HepG2 (cell line): ENCODE measurements around the gene GPR156. TPM values are rescaled to one million over a fixed set of nuclear protein-coding genes. Genes with fewer than 3 reads are reported as not detected.

Experiments used
- ATAC-seq: fragments of 200-7000 bp; cut with Tn5 transposase; 3 replicates; pipeline ENCODE4 v1.9.1; 2020; ENCODE audit warnings: mild to moderate bottlenecking, moderate library complexity
- BruUV-seq: library from RNA; stranded (reverse); fragments of 400-500 nt; replicated peaks from 2 replicates; lab custom pipeline; 2021; lab: Mats Ljungman, UMichigan
- CTCF ChIA-PET: fragments of 300-600 bp; formaldehyde crosslinking; extraction: SDS; loops from one replicate; lab custom pipeline; 2021; ENCODE audit warnings: low total read pairs, inconsistent platforms, low intra/inter-chr PET ratio; lab: Yijun Ruan, JAX
- POLR2A ChIA-PET: fragments of 350-600 bp; sonication (Branson Sonifier 250); formaldehyde crosslinking; loops from one replicate; lab custom pipeline; 2020; ENCODE audit warnings: antibody characterized with exemption, inconsistent platforms; lab: Yijun Ruan, JAX
- DNase-seq: peaks from one replicate; pipeline ENCODE4 v3.0.0-alpha.2; 2015; ENCODE audit warnings: low spot score
- FAIRE-seq: peaks from 3 replicates; lab custom pipeline; 2011; peaks lifted over from hg19 to GRCh38; lab: Jason Lieb, UNC
- H2AFZ ChIP-seq: one replicate; pipeline ENCODE4 v1.6.1; 2011; ENCODE audit warnings: low read length, inconsistent platforms
- H3K27ac ChIP-seq: fragments of 300-600 bp; 3 replicates; pipeline ENCODE4 v1.8.0; 2011; ENCODE audit warnings: mixed run types, mild to moderate bottlenecking, mixed read lengths, low read length, inconsistent platforms; ENCODE audit not compliant: insufficient read depth; ENCODE audit errors: extremely low read length
- H3K27me3 ChIP-seq, 2 experiments: fragments of 200-600 bp in 1 of 2; 2 replicates in 1 of 2; 3 replicates in 1 of 2; pipeline versions ENCODE4 v1.6.0 to v1.8.0; 2011; ENCODE audit warnings: low read length in 2 of 2, mild to moderate bottlenecking in 2 of 2, moderate library complexity in 2 of 2, inconsistent platforms in 1 of 2; ENCODE audit not compliant: insufficient read depth in 2 of 2, control insufficient read depth in 1 of 2
- H3K36me3 ChIP-seq, 2 experiments: fragments of 200-600 bp in 1 of 2; replicated peaks in 1 of 2; 2 replicates in 1 of 2; 3 replicates in 1 of 2; pipeline versions ENCODE4 v1.5.1 to v1.8.0; 2011; ENCODE audit warnings: low read length in 2 of 2, inconsistent platforms in 1 of 2; ENCODE audit not compliant: insufficient read depth in 2 of 2, control insufficient read depth in 1 of 2
- H3K4me1 ChIP-seq: 2 replicates; pipeline ENCODE4 v1.5.1; 2012; ENCODE audit warnings: low read length, inconsistent platforms; ENCODE audit not compliant: insufficient read depth
- H3K4me2 ChIP-seq: 2 replicates; pipeline ENCODE4 v1.6.0; 2011; ENCODE audit warnings: low read depth, low read length, inconsistent platforms
- H3K4me3 ChIP-seq, 3 experiments: fragments of 200-600 bp in 1 of 3; sonication (generic), shearing (Covaris generic) in 1 of 3; replicated peaks in 1 of 3; 2 replicates each; pipeline ENCODE4 v1.5.1; 2011 to 2016; ENCODE audit warnings: low read length in 3 of 3, inconsistent platforms in 2 of 3, low read depth in 2 of 3, mild to moderate bottlenecking in 2 of 3, control low read depth in 1 of 3, mixed read lengths in 1 of 3; ENCODE audit not compliant: insufficient read depth in 1 of 3
- H3K79me2 ChIP-seq: one replicate; pipeline ENCODE4 v1.6.1; 2011; ENCODE audit warnings: low read length, inconsistent platforms; ENCODE audit not compliant: insufficient read depth
- H3K9ac ChIP-seq: 2 replicates; pipeline ENCODE4 v1.6.0; 2011; ENCODE audit warnings: mild to moderate bottlenecking, low read depth, low read length, inconsistent platforms; ENCODE audit not compliant: insufficient read depth
- H3K9me3 ChIP-seq: 2 replicates; pipeline ENCODE4 v1.5.1; 2012; ENCODE audit warnings: mild to moderate bottlenecking, low read length
- H4K20me1 ChIP-seq: 2 replicates; pipeline ENCODE4 v1.6.0; 2011; ENCODE audit warnings: inconsistent platforms, mild to moderate bottlenecking, low read length, moderate library complexity; ENCODE audit not compliant: insufficient read depth
- FOXK1 ChIP-seq: sonication (generic); formaldehyde crosslinking; IDR thresholded peaks from 2 replicates; pipeline ENCODE4 v1.4.0; 2020; ENCODE audit warnings: low read depth, missing genetic modification reagents, borderline replicate concordance
- GABPA ChIP-seq, 2 experiments: IDR thresholded peaks; 2 replicates each; pipeline ENCODE4 v1.6.1; 2011 to 2016; ENCODE audit warnings: low read depth in 2 of 2, low read length in 1 of 2, missing biosample characterization in 1 of 2, missing genetic modification characterization in 1 of 2
- JUND ChIP-seq: sonication (generic); formaldehyde crosslinking; IDR thresholded peaks from 2 replicates; pipeline ENCODE4 v1.8.0; 2022; ENCODE audit warnings: mild to moderate bottlenecking, missing genetic modification reagents
- KAT7 ChIP-seq: IDR thresholded peaks from 2 replicates; pipeline ENCODE4 v1.6.1; 2018; ENCODE audit warnings: borderline replicate concordance, missing compliant biosample characterization
- NR2F1 ChIP-seq, 2 experiments: fragments of 450-650 bp in 1 of 2; formaldehyde crosslinking in 1 of 2; IDR thresholded peaks; 2 replicates each; pipeline versions ENCODE4 v1.5.0 to v1.6.1; 2016 to 2020; ENCODE audit warnings: mild to moderate bottlenecking in 1 of 2, missing compliant biosample characterization in 1 of 2, missing genetic modification reagents in 1 of 2, moderate library complexity in 1 of 2
- PLRG1 ChIP-seq: fragments of 450-650 bp; conservative IDR thresholded peaks from 2 replicates; pipeline ENCODE4 v1.6.1; 2016
- RBM39 ChIP-seq: fragments of 200-400 bp; formaldehyde crosslinking; IDR thresholded peaks from one replicate; pipeline ENCODE4 v1.6.1; 2018; ENCODE audit warnings: antibody characterized with exemption, mild to moderate bottlenecking, low read depth, low read length; ENCODE audit not compliant: poor library complexity, severe bottlenecking
- SNAI1 ChIP-seq: sonication (generic); formaldehyde crosslinking; IDR thresholded peaks from 2 replicates; pipeline ENCODE4 v1.5.0; 2020; ENCODE audit warnings: mild to moderate bottlenecking, missing genetic modification reagents, borderline replicate concordance
- THYN1 ChIP-seq: sonication (generic); formaldehyde crosslinking; IDR thresholded peaks from 2 replicates; pipeline ENCODE4 v1.8.1; 2023; ENCODE audit warnings: low read depth, mild to moderate bottlenecking, moderate library complexity, missing genetic modification reagents, borderline replicate concordance
- U2AF2 ChIP-seq: fragments of 200-400 bp; formaldehyde crosslinking; IDR thresholded peaks from 2 replicates; pipeline ENCODE4 v1.6.1; 2017; ENCODE audit warnings: low read depth, mild to moderate bottlenecking, low read length
- XBP1 ChIP-seq: sonication (generic); formaldehyde crosslinking; IDR thresholded peaks from 2 replicates; pipeline ENCODE4 v1.5.0; 2020; ENCODE audit warnings: missing genetic modification reagents
- YY1 ChIP-seq: IDR thresholded peaks from 2 replicates; pipeline ENCODE4 v1.6.1; 2011; ENCODE audit warnings: low read length, low read depth, moderate library complexity, mild to moderate bottlenecking; ENCODE audit not compliant: insufficient read depth, insufficient replicate concordance
- ZNF557 ChIP-seq: sonication (generic); formaldehyde crosslinking; IDR thresholded peaks from 2 replicates; pipeline ENCODE4 v1.4.0; 2020; ENCODE audit warnings: missing genetic modification reagents
- WGBS: methylation state at CpG from one replicate; pipeline ENCODE4 v1.1.6; 2017; ENCODE audit warnings: low lambda C conversion rate; 5-methylcytosine and 5-hydroxymethylcytosine counted together
- in situ Hi-C: cut with HindIII; loops from 2 replicates; pipeline ENCODE4 v1.10.0; 2017; ENCODE audit warnings: low pct_unique_long_range_greater_than_20kb; ENCODE audit not compliant: extremely low pct_ligation_motif_present
- intact Hi-C: fragments of 100-400 bp; cut with micrococcal nuclease; formaldehyde crosslinking; loops from one replicate; pipeline ENCODE4 v1.10.0; 2022; ENCODE audit not compliant: unreplicated experiment
- polyA plus RNA-seq, 8 experiments: library from polyadenylated mRNA; depleted of rRNA in 3 of 8; stranded (reverse) in 7 of 8; unstranded in 1 of 8; fragments of >200 nt; fragmentation: Illumina TruSeq in 4 of 8; extraction: Trizol in 4 of 8; gene quantifications; 2 replicates each; pipeline versions ENCODE4 v1.2.1 to v1.2.3, GENCODE V29; 2011 to 2016; ENCODE audit warnings: low read depth in 4 of 8, missing spikeins in 1 of 8, mixed read lengths in 1 of 8; ENCODE audit not compliant: insufficient read depth in 1 of 8
- total RNA-seq, 5 experiments: library from RNA; depleted of rRNA; stranded (reverse); fragments of >200 nt; fragmentation: Illumina TruSeq; extraction: Trizol; gene quantifications; 2 replicates each; pipeline ENCODE4 v1.2.3, GENCODE V29; 2016; ENCODE audit warnings: low read depth in 1 of 5
- TF ChIP-seq, protein P1 (sequence below): IDR thresholded peaks from 2 replicates; pipeline ENCODE4 v1.6.1; 2012; ENCODE audit warnings: low read length, improper control_type of control experiment
- TF ChIP-seq, protein P2 (sequence below): sonication (generic); formaldehyde crosslinking; IDR thresholded peaks from 2 replicates; pipeline ENCODE4 v1.4.0; 2020; ENCODE audit warnings: missing genetic modification reagents, borderline replicate concordance
- TF ChIP-seq, protein P3 (sequence below): sonication (generic); formaldehyde crosslinking; IDR thresholded peaks from 2 replicates; pipeline ENCODE4 v1.4.0; 2020; ENCODE audit warnings: missing genetic modification reagents, mild to moderate bottlenecking, borderline replicate concordance

Gene GPR156
- total and polyA plus RNA-seq, 2 of the 13 experiments (the other 11 are each of a cell fraction or from before 2014, with no cell fraction given): not detected

DNA sequence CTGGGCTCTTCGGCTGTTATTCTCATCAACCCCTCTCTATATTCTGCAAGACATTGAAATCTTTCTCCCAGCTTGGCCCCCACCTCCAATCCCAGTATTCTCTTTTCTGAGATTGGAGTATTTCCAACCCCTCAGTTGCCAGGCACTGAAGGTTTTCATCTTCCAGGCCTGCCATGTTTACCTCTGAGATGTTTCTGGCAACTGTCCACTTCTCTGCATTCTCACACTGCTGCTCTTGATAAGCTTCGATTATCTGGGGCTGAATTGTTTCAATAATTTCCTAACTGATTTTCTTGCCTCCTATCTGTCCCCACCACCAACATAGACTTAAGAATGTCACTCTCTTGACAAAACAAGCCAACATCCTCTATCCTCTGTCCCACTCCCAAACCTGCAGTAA, 1.4 kb upstream of the GPR156 start:
- POLR2A ChIA-PET: no interaction called here
- Histone ChIP-seq H3K79me2 (no peaks in the 10 kb centered on the region), H3K4me1 (no peaks in the 10 kb centered on the region), H3K4me3 (no peak overlapping the region), H4K20me1 (no peaks in the 10 kb centered on the region), H3K9ac (no peak overlapping the region), H3K4me2 (no peak overlapping the region), H2AFZ (no peak overlapping the region), H3K9me3 (no peaks in the 10 kb centered on the region), H3K36me3 (no peaks in the 10 kb centered on the region), H3K27ac (no peak overlapping the region), H3K27me3 (peaks cover 3 to 44% of the 10 kb centered on the region in 2 experiments)
- TF ChIP-seq YY1 (no peak), RBM39 (no peak), JUND (CRISPR knock-in tag) (no peak), SNAI1 (CRISPR knock-in tag) (no peak), U2AF2 (no peak), NR2F1 (CRISPR knock-in tag; IDR thresholded peaks at IDR 0.05) (no peak), THYN1 (CRISPR knock-in tag) (no peak), FOXK1 (CRISPR knock-in tag) (no peak), PLRG1 (no peak), GABPA (IDR thresholded peaks at IDR 0.05; ENCODE audit: low read depth, low read length) (no peak), GABPA (CRISPR knock-in tag; IDR thresholded peaks at IDR 0.05; ENCODE audit: low read depth) (no peak), ZNF557 (CRISPR knock-in tag) (no peak), KAT7 (CRISPR knock-in tag) (no peak), XBP1 (CRISPR knock-in tag) (no peak)
- TF ChIP-seq, protein P1, sequence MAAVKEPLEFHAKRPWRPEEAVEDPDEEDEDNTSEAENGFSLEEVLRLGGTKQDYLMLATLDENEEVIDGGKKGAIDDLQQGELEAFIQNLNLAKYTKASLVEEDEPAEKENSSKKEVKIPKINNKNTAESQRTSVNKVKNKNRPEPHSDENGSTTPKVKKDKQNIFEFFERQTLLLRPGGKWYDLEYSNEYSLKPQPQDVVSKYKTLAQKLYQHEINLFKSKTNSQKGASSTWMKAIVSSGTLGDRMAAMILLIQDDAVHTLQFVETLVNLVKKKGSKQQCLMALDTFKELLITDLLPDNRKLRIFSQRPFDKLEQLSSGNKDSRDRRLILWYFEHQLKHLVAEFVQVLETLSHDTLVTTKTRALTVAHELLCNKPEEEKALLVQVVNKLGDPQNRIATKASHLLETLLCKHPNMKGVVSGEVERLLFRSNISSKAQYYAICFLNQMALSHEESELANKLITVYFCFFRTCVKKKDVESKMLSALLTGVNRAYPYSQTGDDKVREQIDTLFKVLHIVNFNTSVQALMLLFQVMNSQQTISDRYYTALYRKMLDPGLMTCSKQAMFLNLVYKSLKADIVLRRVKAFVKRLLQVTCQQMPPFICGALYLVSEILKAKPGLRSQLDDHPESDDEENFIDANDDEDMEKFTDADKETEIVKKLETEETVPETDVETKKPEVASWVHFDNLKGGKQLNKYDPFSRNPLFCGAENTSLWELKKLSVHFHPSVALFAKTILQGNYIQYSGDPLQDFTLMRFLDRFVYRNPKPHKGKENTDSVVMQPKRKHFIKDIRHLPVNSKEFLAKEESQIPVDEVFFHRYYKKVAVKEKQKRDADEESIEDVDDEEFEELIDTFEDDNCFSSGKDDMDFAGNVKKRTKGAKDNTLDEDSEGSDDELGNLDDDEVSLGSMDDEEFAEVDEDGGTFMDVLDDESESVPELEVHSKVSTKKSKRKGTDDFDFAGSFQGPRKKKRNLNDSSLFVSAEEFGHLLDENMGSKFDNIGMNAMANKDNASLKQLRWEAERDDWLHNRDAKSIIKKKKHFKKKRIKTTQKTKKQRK: no peak
- TF ChIP-seq, protein P2, sequence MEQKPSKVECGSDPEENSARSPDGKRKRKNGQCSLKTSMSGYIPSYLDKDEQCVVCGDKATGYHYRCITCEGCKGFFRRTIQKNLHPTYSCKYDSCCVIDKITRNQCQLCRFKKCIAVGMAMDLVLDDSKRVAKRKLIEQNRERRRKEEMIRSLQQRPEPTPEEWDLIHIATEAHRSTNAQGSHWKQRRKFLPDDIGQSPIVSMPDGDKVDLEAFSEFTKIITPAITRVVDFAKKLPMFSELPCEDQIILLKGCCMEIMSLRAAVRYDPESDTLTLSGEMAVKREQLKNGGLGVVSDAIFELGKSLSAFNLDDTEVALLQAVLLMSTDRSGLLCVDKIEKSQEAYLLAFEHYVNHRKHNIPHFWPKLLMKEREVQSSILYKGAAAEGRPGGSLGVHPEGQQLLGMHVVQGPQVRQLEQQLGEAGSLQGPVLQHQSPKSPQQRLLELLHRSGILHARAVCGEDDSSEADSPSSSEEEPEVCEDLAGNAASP (CRISPR knock-in tag): no peak
- TF ChIP-seq, protein P3, sequence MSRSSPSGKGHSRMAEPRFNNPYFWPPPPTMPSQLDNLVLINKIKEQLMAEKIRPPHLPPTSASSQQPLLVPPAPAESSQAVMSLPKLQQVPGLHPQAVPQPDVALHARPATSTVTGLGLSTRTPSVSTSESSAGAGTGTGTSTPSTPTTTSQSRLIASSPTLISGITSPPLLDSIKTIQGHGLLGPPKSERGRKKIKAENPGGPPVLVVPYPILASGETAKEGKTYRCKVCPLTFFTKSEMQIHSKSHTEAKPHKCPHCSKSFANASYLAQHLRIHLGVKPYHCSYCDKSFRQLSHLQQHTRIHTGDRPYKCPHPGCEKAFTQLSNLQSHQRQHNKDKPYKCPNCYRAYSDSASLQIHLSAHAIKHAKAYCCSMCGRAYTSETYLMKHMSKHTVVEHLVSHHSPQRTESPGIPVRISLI: no peak
- 4% methylated on average over 2 of the region's 2 CpGs for WGBS
- intact Hi-C loops (no loop called here), in situ Hi-C loops (no loop called here)
- FAIRE-seq (no peak), ATAC-seq (no peak), DNase-seq (no peak)
- CTCF ChIA-PET: no interaction called here
- no TSS peak for BruUV-seq
